MV-4-11 (cell line): ENCODE data around the gene NDUFA12.

Experiments used
- DNase-seq: peaks from one replicate; lab custom pipeline; 2025; lab: John Stamatoyannopoulos, UW

The NDUFA12 gene

GRCh38 chr12:94940771-94941170 is 62.7 kb downstream of the NDUFA12 start:
- DNase-seq, result no peak

GRCh38 chr12:94938583-94938982 is 64.9 kb downstream of the NDUFA12 start:
- peak; percentile 33 for DNase-seq

GRCh38 chr12:94930772-94931171 is 72.7 kb downstream of the NDUFA12 start:
- DNase-seq, result no peak

GRCh38 chr12:94930216-94930654 is 73.3 kb downstream of the NDUFA12 start:
- no peak for DNase-seq

GRCh38 chr12:94929780-94930179 is 73.7 kb downstream of the NDUFA12 start:
- DNase-seq, result no peak

GRCh38 chr12:94925729-94926128 is 77.8 kb downstream of the NDUFA12 start:
- no peak for DNase-seq

- no peak for DNase-seq
Measured at GRCh38 chr12:94925206-94925605, 78.3 kb downstream of the NDUFA12 start.

- DNase-seq, result no peak
Measured at GRCh38 chr12:94922561-94922960, 80.9 kb downstream of the NDUFA12 start.
